ENCODE results near the gene RAPGEF4. TPM values are rescaled to one million over a fixed set of nuclear protein-coding genes. Genes with fewer than 3 reads are reported as not detected.

RAPGEF4 gene
- total and polyA plus RNA-seq, 2 of the 4 experiments (the other 2 are of a cell fraction) = 1.7 to 3.2 TPM

DNA sequence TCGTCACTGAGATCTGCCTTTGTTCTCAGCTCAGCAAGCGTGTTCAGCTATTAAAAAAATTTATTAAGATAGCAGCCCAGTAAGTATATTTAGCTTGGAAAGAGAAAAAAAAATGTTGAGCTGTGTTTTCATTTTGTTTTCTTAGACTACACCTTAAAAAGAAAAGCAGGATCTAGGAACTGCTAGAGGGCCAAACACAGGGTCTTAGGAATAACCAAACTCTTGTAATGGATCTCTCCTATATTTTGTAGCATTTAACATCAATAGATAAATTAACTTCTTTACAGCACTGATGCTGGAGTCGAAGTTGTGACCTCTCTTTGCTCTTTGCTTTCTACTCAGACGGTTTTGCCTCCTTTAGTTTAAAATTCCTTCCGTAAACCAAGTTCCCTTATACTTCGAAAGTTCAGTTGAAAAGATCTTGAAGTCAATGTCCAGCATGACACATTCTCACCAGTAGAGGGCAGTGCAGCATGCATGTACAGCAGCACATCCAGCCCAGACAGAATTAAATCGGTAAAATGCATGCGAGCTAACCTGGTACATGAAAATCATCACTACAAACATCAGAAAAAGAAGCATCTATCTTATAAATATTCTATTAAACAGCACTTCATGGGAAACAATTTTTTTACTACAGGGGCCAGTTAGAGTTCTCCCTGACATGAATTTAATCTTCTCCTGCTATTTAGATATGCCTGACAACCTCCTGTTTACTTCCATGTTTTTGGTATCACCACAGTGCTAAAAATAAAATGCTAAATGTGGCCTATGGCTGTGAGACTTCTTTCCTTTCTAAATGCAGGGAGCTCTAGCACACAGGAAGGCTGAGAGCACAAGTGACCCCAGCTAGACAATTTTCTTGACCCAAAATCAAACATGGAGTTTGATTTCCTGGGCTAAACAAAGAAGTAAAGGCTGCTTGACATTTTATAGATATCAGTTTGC, 291.8 kb downstream of the RAPGEF4 start (continued):
- TF ChIP-seq, protein P1, sequence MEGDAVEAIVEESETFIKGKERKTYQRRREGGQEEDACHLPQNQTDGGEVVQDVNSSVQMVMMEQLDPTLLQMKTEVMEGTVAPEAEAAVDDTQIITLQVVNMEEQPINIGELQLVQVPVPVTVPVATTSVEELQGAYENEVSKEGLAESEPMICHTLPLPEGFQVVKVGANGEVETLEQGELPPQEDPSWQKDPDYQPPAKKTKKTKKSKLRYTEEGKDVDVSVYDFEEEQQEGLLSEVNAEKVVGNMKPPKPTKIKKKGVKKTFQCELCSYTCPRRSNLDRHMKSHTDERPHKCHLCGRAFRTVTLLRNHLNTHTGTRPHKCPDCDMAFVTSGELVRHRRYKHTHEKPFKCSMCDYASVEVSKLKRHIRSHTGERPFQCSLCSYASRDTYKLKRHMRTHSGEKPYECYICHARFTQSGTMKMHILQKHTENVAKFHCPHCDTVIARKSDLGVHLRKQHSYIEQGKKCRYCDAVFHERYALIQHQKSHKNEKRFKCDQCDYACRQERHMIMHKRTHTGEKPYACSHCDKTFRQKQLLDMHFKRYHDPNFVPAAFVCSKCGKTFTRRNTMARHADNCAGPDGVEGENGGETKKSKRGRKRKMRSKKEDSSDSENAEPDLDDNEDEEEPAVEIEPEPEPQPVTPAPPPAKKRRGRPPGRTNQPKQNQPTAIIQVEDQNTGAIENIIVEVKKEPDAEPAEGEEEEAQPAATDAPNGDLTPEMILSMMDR (conservative IDR thresholded peaks at IDR 0.05; ENCODE audit: low read depth, low read length) = peak; percentile 96

Measured in IMR-90 (cell line).